ENCODE results near the gene ZNF157.
"Not testable (repeated sequence)": the region's sequence is repeated elsewhere in the genome, so short reads cannot be mapped to it uniquely, and the experiment has no call there.

ZNF157 gene

DNA sequence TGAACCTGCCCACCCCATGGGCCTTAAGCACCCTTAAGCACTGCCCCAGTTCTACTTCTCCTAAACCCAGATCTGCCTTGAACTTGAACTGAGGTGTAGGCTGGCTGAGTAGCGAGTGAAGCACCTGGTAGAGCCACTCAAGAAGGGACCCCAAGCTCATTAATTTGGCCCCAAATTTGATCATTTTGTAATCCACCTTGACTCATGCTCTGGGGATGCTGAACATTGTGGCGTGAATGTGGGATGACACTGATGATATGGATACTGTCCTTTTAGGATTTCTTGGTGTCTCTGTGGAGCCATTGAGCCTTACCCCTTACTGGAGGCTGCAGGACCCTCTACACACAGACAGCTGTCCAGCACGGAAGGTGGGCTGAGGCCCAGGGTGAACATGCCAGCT is at the start of gene ZNF157:
ZNF157 (plus strand) TSS at position 301 of the 400 bp plus-strand sequence; CDS start at position 392, 91 bp downstream.
- Mint-ChIP-seq H3K9me3 (no peaks in the 10 kb centered on the region), H3K4me1 (ENCODE audit: low read depth) (peaks cover 10% of the 10 kb centered on the region), H3K4me3 (no peak within 1 kb of the TSS), H3K27me3 (peaks cover 24% of the 10 kb centered on the region), H3K36me3 (ENCODE audit: low read depth) (peaks cover 2% of the 10 kb centered on the region), H3K27ac (no peak within 1 kb of the TSS)
- DNase-seq, result no peak

DNA sequence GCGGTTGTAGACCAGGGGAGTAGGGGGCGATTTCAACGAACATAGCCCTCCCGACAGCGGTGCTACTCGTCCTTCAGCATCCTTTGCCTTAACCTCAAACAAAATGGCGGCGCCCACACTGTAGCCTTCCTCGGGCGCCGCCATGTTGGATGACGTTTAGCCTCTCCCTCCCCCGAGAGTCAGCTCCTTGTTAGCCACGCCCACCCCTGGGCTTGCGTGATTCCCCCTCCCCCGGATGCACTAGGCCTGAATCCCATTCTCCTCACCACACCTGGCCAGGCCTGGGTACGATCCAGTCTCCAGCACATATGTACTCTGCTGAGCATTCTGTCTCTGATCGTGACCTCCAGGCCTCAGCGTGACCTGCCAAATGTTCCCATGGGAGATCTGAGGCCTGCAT is 49.0 kb upstream of the ZNF157 start:
- Mint-ChIP-seq H3K36me3 (ENCODE audit: low read depth) (no peaks in the 10 kb centered on the region), H3K4me1 (ENCODE audit: low read depth) (no peaks in the 10 kb centered on the region), H3K27ac (no peak overlapping the region), H3K4me3 (no peak overlapping the region), H3K27me3 (peaks cover 25% of the 10 kb centered on the region), H3K9me3 (no peaks in the 10 kb centered on the region)
- DNase-seq, result no peak

DNA sequence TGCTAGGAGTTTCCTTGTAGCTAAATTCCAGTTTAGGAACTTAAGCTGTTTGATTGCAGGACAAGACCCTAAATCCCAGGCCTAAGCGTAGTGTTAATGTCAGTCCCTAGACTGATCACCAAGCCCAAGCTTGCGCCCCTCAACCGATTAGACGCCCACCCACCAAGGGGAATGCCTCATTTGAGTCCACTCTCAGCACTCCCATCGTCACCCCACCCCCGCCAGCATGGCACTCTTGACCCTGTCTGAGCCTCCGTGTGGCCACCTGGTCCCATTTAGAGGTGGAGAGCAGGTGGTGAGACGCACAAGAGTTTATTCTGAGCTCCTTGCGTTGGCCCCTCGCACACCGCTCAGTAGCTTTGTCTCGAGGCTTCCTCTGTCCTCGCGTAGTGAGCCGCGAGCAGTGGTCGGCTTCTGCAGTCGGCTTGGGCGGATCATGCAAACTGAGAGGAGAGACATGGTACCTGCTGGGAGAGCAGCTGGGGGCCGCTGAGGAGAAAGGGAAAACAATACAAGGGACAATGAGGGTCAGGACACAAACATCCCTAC is 48.5 kb upstream of the ZNF157 start:
- Mint-ChIP-seq H3K4me3 (no peak overlapping the region), H3K27ac (no peak overlapping the region), H3K9me3 (no peaks in the 10 kb centered on the region), H3K36me3 (ENCODE audit: low read depth) (no peaks in the 10 kb centered on the region), H3K27me3 (peaks cover 27% of the 10 kb centered on the region), H3K4me1 (ENCODE audit: low read depth) (no peaks in the 10 kb centered on the region)
- no peak for DNase-seq

DNA sequence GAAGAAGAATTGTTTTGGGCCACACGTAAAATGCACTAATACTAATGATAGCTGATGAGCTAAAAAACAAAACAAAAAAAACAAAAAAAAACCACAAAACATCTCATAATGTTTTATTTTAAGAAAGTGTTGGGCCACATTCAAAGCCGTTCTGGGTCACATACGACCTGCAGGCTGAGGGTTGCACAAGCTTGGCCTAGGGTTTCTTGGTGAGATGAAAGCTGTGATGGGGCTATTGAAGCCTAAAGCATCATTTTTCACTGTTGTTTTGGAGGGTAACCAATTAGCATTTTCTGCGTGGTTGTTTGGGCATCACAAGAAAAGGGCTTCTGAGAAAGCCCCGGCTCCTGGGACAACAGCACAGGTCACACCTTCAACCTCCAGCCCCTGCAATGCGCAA is 42.5 kb upstream of the ZNF157 start:
- peaks cover 21% of the 10 kb centered on the region for H3K27me3 Mint-ChIP-seq
- no peaks in the 10 kb centered on the region for H3K36me3 Mint-ChIP-seq (ENCODE audit: low read depth)
- DNase-seq, result no peak
- no peak overlapping the region for H3K27ac Mint-ChIP-seq
- no peaks in the 10 kb centered on the region for H3K4me1 Mint-ChIP-seq (ENCODE audit: low read depth)
- H3K9me3 Mint-ChIP-seq, result no peaks in the 10 kb centered on the region
- no peak overlapping the region for H3K4me3 Mint-ChIP-seq

DNA sequence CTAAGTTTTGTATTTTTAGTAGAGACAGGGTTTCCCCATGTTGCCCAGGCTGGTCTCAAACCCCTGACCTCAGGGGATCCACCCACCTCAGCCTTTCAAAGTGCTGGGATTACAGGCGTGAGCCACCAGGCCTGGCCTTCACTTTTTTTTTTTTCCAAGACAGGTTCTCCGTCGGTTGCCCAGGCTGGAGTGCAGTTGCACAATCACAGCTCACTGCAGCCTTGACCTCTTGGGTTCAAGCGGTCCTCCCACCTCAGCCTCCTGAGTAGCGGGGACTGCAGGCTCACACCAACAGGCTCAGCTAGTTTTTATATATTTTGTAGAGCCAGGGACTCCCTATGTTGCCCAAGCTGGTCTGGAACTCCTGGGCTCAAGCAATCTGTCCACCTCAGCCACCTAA is 37.6 kb upstream of the ZNF157 start:
- not testable (repeated sequence) for H3K36me3 Mint-ChIP-seq (ENCODE audit: low read depth); DNase-seq; H3K9me3 Mint-ChIP-seq; H3K4me3 Mint-ChIP-seq; H3K4me1 Mint-ChIP-seq (ENCODE audit: low read depth); H3K27ac Mint-ChIP-seq
- H3K27me3 Mint-ChIP-seq, result peaks cover 17% of the 10 kb centered on the region

DNA sequence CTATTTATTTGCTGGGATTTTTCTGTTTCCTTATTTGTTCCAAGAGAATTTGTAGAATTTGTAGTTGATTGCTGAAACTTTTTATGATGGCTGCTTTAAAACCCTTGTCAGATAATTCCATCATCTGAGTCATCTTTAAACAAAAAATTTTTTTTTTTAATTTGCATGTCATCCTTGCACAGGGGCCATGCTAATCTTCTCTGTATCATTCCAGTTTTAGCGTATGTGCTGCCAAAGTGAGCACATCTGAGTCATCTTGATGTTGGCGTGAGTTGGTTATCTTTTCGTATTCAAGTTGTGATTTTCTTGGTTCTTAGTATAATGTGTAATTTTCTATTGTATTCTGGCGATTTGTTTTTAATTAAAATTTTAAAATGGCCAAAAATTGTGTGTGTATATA is 18.7 kb upstream of the ZNF157 start:
- Mint-ChIP-seq H3K4me3 (no peak overlapping the region), H3K9me3 (no peaks in the 10 kb centered on the region), H3K27me3 (peaks cover 28% of the 10 kb centered on the region), H3K36me3 (ENCODE audit: low read depth) (no peaks in the 10 kb centered on the region), H3K4me1 (ENCODE audit: low read depth) (peaks cover 3% of the 10 kb centered on the region), H3K27ac (no peak overlapping the region)
- no peak for DNase-seq

DNA sequence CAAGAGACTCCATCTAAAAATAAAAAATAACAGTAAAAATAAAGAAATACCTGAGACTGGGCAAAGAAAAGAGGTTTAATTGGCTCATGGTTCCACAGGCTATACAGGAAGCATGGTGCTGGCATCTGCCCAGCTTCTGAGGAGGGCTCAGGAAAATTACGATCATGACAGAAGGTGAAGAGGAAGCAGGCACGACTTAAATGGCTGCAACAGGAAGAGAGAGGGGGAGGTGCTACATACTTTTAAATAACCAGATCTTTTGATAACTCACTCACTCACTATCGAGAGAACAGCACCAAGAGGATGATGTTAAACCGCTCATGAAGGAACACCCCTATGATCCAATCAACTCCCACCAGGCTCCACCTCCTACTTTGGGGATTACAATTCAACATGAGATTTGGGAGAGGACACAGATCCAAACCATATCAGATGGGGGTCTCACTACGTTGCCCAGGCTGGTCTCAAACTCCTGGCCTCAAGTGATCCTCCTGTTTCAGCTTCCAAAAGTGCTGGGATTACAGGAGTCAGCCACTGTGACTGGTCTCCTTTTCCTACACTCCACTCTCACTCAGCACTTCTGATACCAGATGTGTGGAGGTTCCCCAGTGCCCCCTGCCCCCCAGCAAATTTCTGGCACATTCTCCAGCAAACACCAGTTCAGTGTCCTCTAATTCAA is 11.9 kb upstream of the ZNF157 start:
- H3K4me1 Mint-ChIP-seq (ENCODE audit: low read depth), result peaks cover 17% of the 10 kb centered on the region
- no peaks in the 10 kb centered on the region for H3K9me3 Mint-ChIP-seq
- H3K27me3 Mint-ChIP-seq, result peaks cover 33% of the 10 kb centered on the region
- H3K4me3 Mint-ChIP-seq, result peak overlapping the region; percentile 1
- peak overlapping the region; percentile 66 for H3K27ac Mint-ChIP-seq
- H3K36me3 Mint-ChIP-seq (ENCODE audit: low read depth), result no peaks in the 10 kb centered on the region
- peak; percentile 36 for DNase-seq

DNA sequence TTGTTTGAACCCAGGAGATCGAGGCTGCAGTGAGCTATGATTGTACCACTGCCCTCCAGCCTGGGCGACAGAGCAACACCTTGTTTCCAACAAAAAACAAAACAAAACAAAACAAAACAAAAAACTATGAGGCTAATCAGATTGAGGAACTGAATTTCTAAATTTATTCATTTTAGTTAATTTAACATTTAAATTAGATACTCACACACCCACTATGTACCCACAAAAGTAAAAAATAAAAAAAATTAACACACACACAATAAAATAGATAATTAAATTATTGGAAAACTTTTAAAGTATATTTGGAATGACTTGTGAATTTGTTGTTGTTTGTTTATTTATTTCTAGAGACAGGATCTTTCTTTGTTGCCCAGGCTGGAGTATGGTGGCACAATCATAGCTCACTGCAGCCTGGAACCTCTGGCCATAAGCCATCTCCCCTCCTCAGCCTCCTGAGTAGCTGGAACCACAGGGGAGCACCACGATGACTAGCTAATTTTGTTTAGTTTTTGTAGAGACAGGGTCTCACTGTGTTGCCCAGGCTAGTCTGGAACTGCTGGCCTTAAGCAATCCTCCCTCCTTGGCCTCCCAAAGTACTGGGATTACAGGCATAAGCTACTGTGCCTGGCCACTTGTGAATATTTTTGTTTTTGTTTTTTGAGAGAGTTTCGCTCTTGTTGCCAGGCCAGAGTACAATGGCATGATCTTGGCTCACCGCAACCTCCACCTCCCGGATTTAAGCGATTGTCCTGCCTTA is 9.8 kb upstream of the ZNF157 start:
- H3K4me1 Mint-ChIP-seq (ENCODE audit: low read depth), result peaks cover 17% of the 10 kb centered on the region
- no peak for DNase-seq
- no peak overlapping the region for H3K4me3 Mint-ChIP-seq
- H3K27me3 Mint-ChIP-seq, result peaks cover 33% of the 10 kb centered on the region
- no peaks in the 10 kb centered on the region for H3K36me3 Mint-ChIP-seq (ENCODE audit: low read depth)
- H3K27ac Mint-ChIP-seq, result no peak overlapping the region
- H3K9me3 Mint-ChIP-seq, result no peaks in the 10 kb centered on the region

DNA sequence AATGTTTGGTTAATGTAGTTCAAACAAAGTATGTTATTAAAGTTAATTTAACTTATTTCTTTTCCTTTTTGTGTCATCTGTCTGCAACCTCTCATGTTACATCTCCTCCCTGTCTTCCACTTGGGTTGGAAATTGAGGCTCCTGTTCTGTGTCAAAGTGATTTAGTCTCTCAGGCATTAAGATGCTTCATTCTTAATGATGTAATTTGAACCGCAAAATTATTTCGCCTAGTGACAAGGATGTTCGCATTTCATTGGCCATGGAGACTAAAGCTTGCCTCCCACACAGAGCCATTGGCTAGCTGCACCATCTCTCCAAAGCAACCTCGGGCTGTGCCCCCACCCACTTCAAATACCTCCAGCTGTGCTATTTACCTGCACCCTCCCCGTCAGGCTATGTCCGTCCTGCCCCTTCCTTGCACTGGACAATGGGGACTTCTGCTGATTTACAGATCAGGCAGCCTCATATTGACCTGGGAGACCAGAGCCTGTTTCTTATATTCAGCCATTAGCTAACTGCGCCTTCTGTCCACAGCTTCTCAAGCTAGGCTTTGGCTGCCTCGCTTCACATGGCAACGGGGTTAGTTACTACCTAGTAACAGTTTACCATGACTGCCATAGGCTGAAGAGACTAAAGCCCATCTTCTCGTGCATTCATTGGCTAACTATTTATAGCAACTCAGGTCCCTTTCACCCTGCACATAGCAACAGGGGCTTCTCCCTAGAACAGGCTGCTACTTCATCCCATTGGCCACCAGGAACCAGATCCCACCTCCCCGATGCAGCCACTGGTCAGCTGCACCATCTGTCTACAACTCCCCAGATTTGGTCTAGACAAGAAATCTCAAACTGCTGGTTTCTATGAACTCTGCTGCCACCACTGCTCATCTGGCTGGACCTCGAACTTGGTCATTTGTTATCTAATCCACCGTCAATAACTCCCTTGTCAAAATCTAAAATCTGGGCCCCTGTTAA is 8.6 kb upstream of the ZNF157 start:
- Mint-ChIP-seq H3K9me3 (no peaks in the 10 kb centered on the region), H3K4me3 (no peak overlapping the region), H3K36me3 (ENCODE audit: low read depth) (peaks cover 2% of the 10 kb centered on the region), H3K27ac (no peak overlapping the region), H3K27me3 (peaks cover 38% of the 10 kb centered on the region), H3K4me1 (ENCODE audit: low read depth) (peaks cover 26% of the 10 kb centered on the region)
- peak; percentile 35 for DNase-seq

DNA sequence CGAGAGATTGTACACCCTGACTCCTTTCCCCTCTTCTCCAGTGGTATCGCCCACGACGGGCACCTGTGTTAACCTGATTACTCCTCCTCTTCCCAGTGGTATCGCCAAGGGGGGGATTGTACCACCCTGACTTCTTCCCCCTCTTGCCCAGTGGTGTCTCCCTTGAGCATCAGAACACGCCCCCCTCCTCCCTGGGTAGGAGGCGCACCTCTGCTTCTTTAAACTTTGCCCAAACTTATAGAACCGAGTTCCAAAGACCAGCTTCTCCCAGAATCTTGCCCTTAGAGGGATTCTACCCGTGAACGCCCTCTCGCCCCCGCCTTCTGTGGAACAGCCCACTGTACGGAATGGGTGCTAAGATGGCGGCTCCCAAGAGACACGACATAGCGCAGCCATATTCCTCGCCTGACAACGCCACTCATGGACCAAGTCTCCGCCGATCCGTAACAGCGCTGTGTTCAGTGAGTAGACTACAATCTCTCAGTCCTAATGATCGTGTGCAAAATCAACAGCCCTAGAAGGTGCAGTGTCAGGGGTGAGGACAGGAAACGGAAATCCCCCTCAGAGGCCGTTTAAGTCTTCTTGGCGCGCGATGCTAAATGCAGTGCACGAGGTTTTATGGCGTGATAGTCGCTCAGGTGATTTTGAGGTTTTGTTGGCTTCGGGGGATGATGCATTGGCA is 4.2 kb upstream of the ZNF157 start:
- Mint-ChIP-seq H3K27ac (peak overlapping the region; percentile 90), H3K4me3 (peak overlapping the region; percentile 79)

DNA sequence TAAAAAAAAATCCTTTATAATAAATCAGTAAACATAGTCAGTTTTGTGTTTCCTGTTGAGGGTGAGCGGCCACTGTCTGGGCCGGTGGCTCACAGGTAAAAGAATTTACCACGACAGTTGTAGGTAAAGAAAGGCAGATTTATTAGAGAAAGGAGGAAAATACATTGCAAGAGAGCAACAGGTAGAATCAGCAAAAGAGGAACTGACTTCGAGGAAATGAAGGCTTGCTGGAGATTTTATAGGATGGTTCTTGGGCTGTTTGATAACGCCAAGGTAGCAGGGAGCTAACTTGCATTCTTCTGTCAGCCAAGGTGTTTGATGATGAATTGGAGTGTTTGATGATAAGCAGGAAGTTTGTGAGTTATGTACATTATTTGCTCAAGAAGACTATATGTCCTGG is 2.8 kb downstream of the ZNF157 start:
- H3K27ac Mint-ChIP-seq, result no peak overlapping the region

More for the DNA sequence above, 4.2 kb upstream of the ZNF157 start:
- Mint-ChIP-seq H3K36me3 (ENCODE audit: low read depth) (peaks cover 2% of the 10 kb centered on the region), H3K27me3 (peaks cover 33% of the 10 kb centered on the region), H3K9me3 (no peaks in the 10 kb centered on the region), H3K4me1 (ENCODE audit: low read depth) (peaks cover 19% of the 10 kb centered on the region)
- DNase-seq, result peak; percentile 79

DNA sequence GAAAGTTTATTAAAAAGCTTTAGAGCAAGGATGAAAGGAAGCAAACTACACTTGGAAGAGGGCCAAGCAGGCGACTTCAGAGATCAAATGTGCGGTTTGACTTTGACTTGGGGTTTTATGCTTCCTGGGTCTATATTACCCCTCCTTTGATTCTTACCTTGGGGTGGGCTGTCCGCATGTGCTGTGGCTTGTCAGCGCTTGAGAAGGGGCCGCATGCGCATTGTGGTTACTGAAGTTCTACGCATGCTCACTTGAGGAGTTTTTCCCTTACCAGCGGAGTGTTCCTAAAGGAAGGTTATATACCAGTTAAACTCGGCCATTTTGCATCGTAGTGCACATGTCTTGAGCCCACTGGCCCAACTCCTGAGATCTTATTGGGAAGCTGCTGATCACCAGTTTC is 9.9 kb downstream of the ZNF157 start:
- Mint-ChIP-seq H3K4me3 (peak overlapping the region; percentile 54), H3K4me1 (ENCODE audit: low read depth) (peaks cover 22% of the 10 kb centered on the region), H3K9me3 (no peaks in the 10 kb centered on the region), H3K27ac (peak overlapping the region; percentile 88), H3K27me3 (peaks cover 26% of the 10 kb centered on the region), H3K36me3 (ENCODE audit: low read depth) (no peaks in the 10 kb centered on the region)
- DNase-seq, result peak; percentile 73

More for the DNA sequence above, 2.8 kb downstream of the ZNF157 start:
- H3K4me3 Mint-ChIP-seq, result no peak overlapping the region
- H3K4me1 Mint-ChIP-seq (ENCODE audit: low read depth), result no peaks in the 10 kb centered on the region
- H3K27me3 Mint-ChIP-seq, result peaks cover 27% of the 10 kb centered on the region
- no peaks in the 10 kb centered on the region for H3K9me3 Mint-ChIP-seq
- no peak for DNase-seq
- no peaks in the 10 kb centered on the region for H3K36me3 Mint-ChIP-seq (ENCODE audit: low read depth)

DNA sequence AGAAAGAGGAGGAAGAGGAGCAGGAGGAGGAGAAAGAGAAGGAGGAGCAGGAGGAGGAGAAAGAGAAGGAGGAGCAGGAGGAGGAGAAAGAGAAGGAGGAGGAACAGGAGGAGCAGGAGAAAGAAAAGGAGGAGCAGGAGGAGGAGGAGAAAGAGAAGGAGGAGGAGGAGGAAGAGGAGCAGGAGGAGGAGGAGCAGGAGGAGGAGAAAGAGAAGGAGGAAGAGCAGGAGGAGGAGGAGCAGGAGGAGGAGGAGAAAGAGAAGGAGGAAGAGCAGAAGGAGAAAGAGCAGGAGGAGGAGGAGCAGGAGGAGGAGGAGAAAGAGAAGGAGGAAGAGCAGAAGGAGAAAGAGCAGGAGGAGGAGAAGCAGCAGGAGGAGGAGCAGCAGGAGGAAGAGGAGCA is 10.5 kb downstream of the ZNF157 start:
- H3K36me3 Mint-ChIP-seq (ENCODE audit: low read depth); H3K9me3 Mint-ChIP-seq; DNase-seq: not testable (repeated sequence)

DNA sequence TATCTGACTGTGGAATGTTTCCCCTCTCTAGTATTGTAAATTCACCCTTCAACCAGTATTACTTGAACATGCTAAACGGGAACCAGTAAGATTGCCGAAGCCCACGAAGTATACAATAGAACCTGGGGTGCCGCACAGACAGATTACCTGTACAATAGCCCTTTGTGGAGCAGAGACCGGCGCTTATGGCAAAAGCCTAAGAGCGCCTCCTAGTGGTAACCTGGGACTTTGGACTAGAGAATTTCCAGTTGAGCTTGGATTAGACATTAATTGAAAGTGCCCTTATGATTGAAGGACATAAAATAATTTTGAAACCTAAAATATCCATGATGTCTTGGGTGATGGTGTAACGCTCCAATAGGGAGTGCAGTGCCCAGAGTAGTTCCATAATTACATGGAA is 14.1 kb downstream of the ZNF157 start:
- peaks cover 11% of the 10 kb centered on the region for H3K27me3 Mint-ChIP-seq
- H3K4me1 Mint-ChIP-seq (ENCODE audit: low read depth), result peaks cover 22% of the 10 kb centered on the region
- H3K4me3 Mint-ChIP-seq, result no peak overlapping the region
- no peaks in the 10 kb centered on the region for H3K9me3 Mint-ChIP-seq
- no peaks in the 10 kb centered on the region for H3K36me3 Mint-ChIP-seq (ENCODE audit: low read depth)
- peak; percentile 65 for DNase-seq
- H3K27ac Mint-ChIP-seq, result no peak overlapping the region

More for the DNA sequence above, 10.5 kb downstream of the ZNF157 start:
- peak overlapping the region; percentile 14 for H3K27ac Mint-ChIP-seq
- H3K4me1 Mint-ChIP-seq (ENCODE audit: low read depth), result peaks cover 22% of the 10 kb centered on the region
- peak overlapping the region; percentile 1 for H3K4me3 Mint-ChIP-seq
- peaks cover 26% of the 10 kb centered on the region for H3K27me3 Mint-ChIP-seq
